H9 (cell line): ENCODE results near the gene UBE2E3. TPM values are rescaled to one million over a fixed set of nuclear protein-coding genes. Genes with fewer than 3 reads are reported as not detected.

Source experiments
- DNase-seq: peaks from one replicate; pipeline ENCODE4 v3.0.0-alpha.2; 2017
- H2AFZ ChIP-seq: one replicate; pipeline ENCODE4 v1.6.1; 2013; ENCODE audit warnings: mild to moderate bottlenecking, low read length, control low read depth, moderate library complexity
- H2AK5ac ChIP-seq: 2 replicates; pipeline ENCODE4 v1.6.1; 2013; ENCODE audit warnings: low read length, control low read depth, mixed read lengths; ENCODE audit not compliant: insufficient read length
- H2BK120ac ChIP-seq: one replicate; pipeline ENCODE4 v1.6.1; 2013; ENCODE audit warnings: low read depth, mild to moderate bottlenecking, low read length, control low read depth, inconsistent platforms; ENCODE audit not compliant: poor library complexity, severe bottlenecking
- H2BK12ac ChIP-seq: 2 replicates; pipeline ENCODE4 v1.6.1; 2013; ENCODE audit warnings: low read length, control low read depth, mixed read lengths, low read depth; ENCODE audit not compliant: insufficient read length
- H2BK15ac ChIP-seq: 2 replicates; pipeline ENCODE4 v1.6.1; 2013; ENCODE audit warnings: low read depth, low read length, control low read depth
- H2BK20ac ChIP-seq: one replicate; pipeline ENCODE4 v1.6.1; 2013; ENCODE audit warnings: low read depth, mild to moderate bottlenecking, low read length, control low read depth, inconsistent platforms; ENCODE audit not compliant: poor library complexity, severe bottlenecking
- H2BK5ac ChIP-seq: 2 replicates; pipeline ENCODE4 v1.6.1; 2013; ENCODE audit warnings: low read length, control low read depth, mixed read lengths; ENCODE audit not compliant: insufficient read length
- H3K14ac ChIP-seq: 2 replicates; pipeline ENCODE4 v1.6.1; 2013; ENCODE audit warnings: low read length, control low read depth; ENCODE audit not compliant: insufficient read depth
- H3K18ac ChIP-seq: 2 replicates; pipeline ENCODE4 v1.6.1; 2013; ENCODE audit warnings: low read depth, mild to moderate bottlenecking, mixed read lengths, low read length, control low read depth; ENCODE audit not compliant: insufficient read length
- H3K23ac ChIP-seq: 2 replicates; pipeline ENCODE4 v1.6.1; 2013; ENCODE audit warnings: low read length, control low read depth, mixed read lengths, low read depth; ENCODE audit not compliant: insufficient read length
- H3K23me2 ChIP-seq: 2 replicates; pipeline ENCODE4 v1.6.1; 2013; ENCODE audit warnings: low read depth, mild to moderate bottlenecking, mixed read lengths, low read length, control low read depth; ENCODE audit not compliant: insufficient read length, poor library complexity, severe bottlenecking
- H3K27ac ChIP-seq: 2 replicates; pipeline ENCODE4 v1.5.1; 2013; ENCODE audit warnings: low read length, control low read depth, mixed read lengths, low read depth; ENCODE audit not compliant: insufficient read length
- H3K27me3 ChIP-seq: 2 replicates; pipeline ENCODE4 v1.6.1; 2013; ENCODE audit warnings: low read length, control low read depth, inconsistent platforms; ENCODE audit not compliant: insufficient read depth
- H3K4ac ChIP-seq: 2 replicates; pipeline ENCODE4 v1.6.1; 2013; ENCODE audit warnings: low read depth, mild to moderate bottlenecking, control low read depth, inconsistent platforms, low read length, moderate library complexity
- H3K4me1 ChIP-seq: 2 replicates; pipeline ENCODE4 v1.6.1; 2013; ENCODE audit warnings: low read length, control low read depth, inconsistent platforms; ENCODE audit not compliant: insufficient read depth
- H3K4me2 ChIP-seq: 2 replicates; pipeline ENCODE4 v1.6.1; 2013; ENCODE audit warnings: low read length, control low read depth, mixed read lengths; ENCODE audit not compliant: insufficient read length, insufficient read depth
- H3K56ac ChIP-seq: 2 replicates; pipeline ENCODE4 v1.6.1; 2013; ENCODE audit warnings: low read depth, mild to moderate bottlenecking, mixed read lengths, low read length, control low read depth; ENCODE audit not compliant: insufficient read length
- H3K79me1 ChIP-seq: 2 replicates; pipeline ENCODE4 v1.6.1; 2013; ENCODE audit warnings: low read depth, mild to moderate bottlenecking, moderate library complexity, low read length, control low read depth, inconsistent platforms; ENCODE audit not compliant: insufficient read depth, poor library complexity, severe bottlenecking
- H3K79me2 ChIP-seq: 2 replicates; pipeline ENCODE4 v1.6.1; 2013; ENCODE audit warnings: low read length, control low read depth, inconsistent platforms; ENCODE audit not compliant: insufficient read depth
- H3K9ac ChIP-seq: 2 replicates; pipeline ENCODE4 v1.6.1; 2013; ENCODE audit warnings: low read length, control low read depth, mixed read lengths; ENCODE audit not compliant: insufficient read length; ENCODE audit errors: extremely low read depth
- H3K9me3 ChIP-seq: one replicate; pipeline ENCODE4 v1.6.1; 2013; ENCODE audit warnings: low read depth, low read length, inconsistent platforms; ENCODE audit not compliant: control insufficient read depth
- H3T11ph ChIP-seq: one replicate; pipeline ENCODE4 v1.6.1; 2013; ENCODE audit warnings: mild to moderate bottlenecking, low read length, control low read depth, inconsistent platforms
- H4K20me1 ChIP-seq: one replicate; pipeline ENCODE4 v1.6.1; 2013; ENCODE audit not compliant: control insufficient read depth, insufficient read length, insufficient read depth
- H4K5ac ChIP-seq: 2 replicates; pipeline ENCODE4 v1.6.1; 2013; ENCODE audit warnings: low read depth, mild to moderate bottlenecking, mixed read lengths, low read length, control low read depth; ENCODE audit not compliant: insufficient read length
- H4K8ac ChIP-seq: replicated peaks from 2 replicates; pipeline ENCODE4 v1.6.1; 2013; ENCODE audit warnings: low read length, control low read depth, mixed read lengths, low read depth; ENCODE audit not compliant: insufficient read length
- H4K91ac ChIP-seq: 2 replicates; pipeline ENCODE4 v1.6.1; 2013; ENCODE audit warnings: low read depth, mild to moderate bottlenecking, moderate library complexity, mixed read lengths, low read length, control low read depth; ENCODE audit not compliant: insufficient read length
- H3K27ac Mint-ChIP-seq, 3 experiments: 2 replicates in 2 of 3; 3 replicates in 1 of 3; pipeline ENCODE4 v1.8.0; 2020 to 2021; ENCODE audit warnings: mixed read lengths in 3 of 3, mild to moderate bottlenecking in 1 of 3, moderate library complexity in 1 of 3
- H3K27me3 Mint-ChIP-seq: 2 replicates; pipeline ENCODE4 v1.8.0; 2021; ENCODE audit warnings: low read depth, mild to moderate bottlenecking, moderate library complexity, mixed read lengths
- H3K36me3 Mint-ChIP-seq, 3 experiments: 2 replicates in 2 of 3; 3 replicates in 1 of 3; pipeline ENCODE4 v1.8.0; 2020 to 2021; ENCODE audit warnings: low read depth in 3 of 3, mixed read lengths in 3 of 3; ENCODE audit not compliant: insufficient read depth in 1 of 3
- H3K4me1 Mint-ChIP-seq, 2 experiments: 2 replicates each; pipeline ENCODE4 v1.8.0; 2020; ENCODE audit warnings: mixed read lengths in 2 of 2
- H3K4me3 Mint-ChIP-seq, 2 experiments: 2 replicates in 1 of 2; 3 replicates in 1 of 2; pipeline ENCODE4 v1.8.0; 2020 to 2021; ENCODE audit warnings: mild to moderate bottlenecking in 2 of 2, mixed read lengths in 2 of 2, moderate library complexity in 1 of 2
- H3K9me3 Mint-ChIP-seq, 2 experiments: 2 replicates in 1 of 2; 3 replicates in 1 of 2; pipeline ENCODE4 v1.8.0; 2020; ENCODE audit warnings: mild to moderate bottlenecking in 2 of 2, mixed read lengths in 2 of 2, moderate library complexity in 1 of 2
- CTCF ChIP-seq: fragments of 200-600 bp; sonication (generic); conservative IDR thresholded peaks from 3 replicates; pipeline ENCODE4 v1.8.0; 2021; ENCODE audit warnings: antibody characterized with exemption, mild to moderate bottlenecking
- WGBS: extraction: QIAGEN DNeasy Blood & Tissue Kit; methylation state at CpG from one replicate; pipeline ENCODE4 v1.1.7; 2013; ENCODE audit warnings: missing lambda C conversion rate, low lambda C conversion rate, mixed read lengths; ENCODE audit not compliant: insufficient read length; ENCODE audit errors: extremely low coverage; 5-methylcytosine and 5-hydroxymethylcytosine counted together
- total RNA-seq: library from RNA; stranded (reverse); gene quantifications from 2 replicates; pipeline ENCODE4 v1.2.1, GENCODE V29; 2021

UBE2E3 gene
- total RNA-seq, 1 experiment from 2014 or later: 89.1 TPM

DNA sequence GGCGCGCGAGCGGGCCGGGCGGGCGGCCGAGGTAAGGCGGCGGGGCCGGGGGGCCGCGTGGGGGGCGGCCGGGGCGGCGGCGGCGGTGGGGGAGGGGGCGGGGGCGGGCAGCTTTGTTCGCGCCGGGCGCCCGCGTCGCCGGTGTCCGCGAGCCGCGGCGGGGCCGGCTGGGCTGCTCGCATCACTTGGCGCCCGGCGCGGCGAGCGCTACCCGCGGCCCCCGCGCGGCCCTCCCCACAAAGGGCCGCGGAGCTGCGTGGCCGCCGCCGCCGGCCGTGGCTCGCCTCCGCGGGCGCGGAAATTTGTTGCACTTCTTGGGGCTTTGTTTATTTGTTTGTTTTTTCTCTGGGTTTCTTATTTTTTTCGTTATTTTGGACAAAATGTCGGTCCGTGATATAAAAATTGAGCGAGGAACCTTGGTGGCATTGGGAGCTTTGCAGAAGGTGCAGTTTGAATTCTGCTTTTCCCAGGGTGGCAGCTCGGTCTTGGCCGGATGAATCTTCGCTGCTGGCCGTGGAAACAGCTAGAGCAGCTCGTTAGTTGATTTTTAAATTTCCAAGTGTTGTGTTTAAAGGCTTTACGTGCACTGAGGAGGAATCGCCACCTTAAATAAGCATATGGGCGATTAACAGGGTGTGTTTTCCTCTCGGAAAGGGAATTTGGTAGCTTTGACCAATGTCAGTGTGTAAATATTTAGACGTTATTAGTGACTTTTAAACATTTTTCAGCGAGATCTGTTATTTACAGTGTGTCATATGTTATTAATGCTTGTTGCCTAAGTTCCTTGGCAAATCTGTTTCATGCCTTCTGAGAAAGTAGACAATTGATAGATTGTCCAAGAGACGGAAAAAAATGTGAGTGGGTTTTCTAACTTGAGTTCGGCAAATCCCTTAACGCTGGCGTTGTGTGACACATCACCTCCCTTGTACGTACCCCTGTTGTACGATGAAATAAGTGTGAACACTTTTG lies 822 bp downstream of the UBE2E3 start:
- Mint-ChIP-seq H3K27me3 (peaks cover 7% of the 10 kb centered on the region), H3K4me1 (peaks cover 49 to 50% of the 10 kb centered on the region in 2 experiments), H3K9me3 (no peaks in the 10 kb centered on the region), H3K27ac (peak overlapping the region; percentile 98 to 99 (median 99)), H3K36me3 (peaks cover 9 to 24% (median 17%) of the 10 kb centered on the region in 3 experiments; a peak in 6 of 7 replicates), H3K4me3 (peak overlapping the region; percentile 96 to 99)
- no peak for TF ChIP-seq CTCF
- Histone ChIP-seq H3K23me2 (peaks cover 9% of the 10 kb centered on the region), H3K4ac (no peak overlapping the region), H3K14ac (peak overlapping the region; percentile 78; the same call in 1 of the 2 replicates), H3K27me3 (no peaks in the 10 kb centered on the region), H3K56ac (no peak overlapping the region), H2AFZ (peak overlapping the region; percentile 29), H3K4me2 (peak overlapping the region; percentile 99), H3K9ac (peak overlapping the region; percentile 98), H2BK120ac (peak overlapping the region; percentile 55), H3K9me3 (no peaks in the 10 kb centered on the region), H2BK5ac (no peak overlapping the region), H2BK15ac (no peak overlapping the region), H3K18ac (peak overlapping the region; percentile 63), H4K5ac (no peak overlapping the region), H4K8ac (no peak overlapping the region), H2BK12ac (no peak overlapping the region), H2AK5ac (no peak overlapping the region), H3K79me2 (peaks cover 12% of the 10 kb centered on the region; the same call in 1 of the 2 replicates), H4K91ac (no peak overlapping the region), H3K27ac (no peak overlapping the region), H3K23ac (no peak overlapping the region), H3T11ph (no peak overlapping the region), H3K4me1 (no peaks in the 10 kb centered on the region; the same call in 1 of the 2 replicates), H2BK20ac (no peak overlapping the region), H3K79me1 (no peaks in the 10 kb centered on the region), H4K20me1 (no peaks in the 10 kb centered on the region)
- no peak for DNase-seq
- no CpG with 5 or more reads among the region's 81 CpGs for WGBS
